H9 (cell line): ENCODE measurements around the gene ZNF267. TPM values are rescaled to one million over a fixed set of nuclear protein-coding genes. Genes with fewer than 3 reads are reported as not detected.
"Not testable (repeated sequence)": the region's sequence is repeated elsewhere in the genome, so short reads cannot be mapped to it uniquely, and the experiment has no call there.

ENCODE experiments used
- DNase-seq: peaks from one replicate; pipeline ENCODE4 v3.0.0-alpha.2; 2017
- H2AFZ ChIP-seq: one replicate; pipeline ENCODE4 v1.6.1; 2013; ENCODE audit warnings: mild to moderate bottlenecking, low read length, control low read depth, moderate library complexity
- H2AK5ac ChIP-seq: 2 replicates; pipeline ENCODE4 v1.6.1; 2013; ENCODE audit warnings: low read length, control low read depth, mixed read lengths; ENCODE audit not compliant: insufficient read length
- H2BK120ac ChIP-seq: one replicate; pipeline ENCODE4 v1.6.1; 2013; ENCODE audit warnings: low read depth, mild to moderate bottlenecking, low read length, control low read depth, inconsistent platforms; ENCODE audit not compliant: poor library complexity, severe bottlenecking
- H2BK12ac ChIP-seq: 2 replicates; pipeline ENCODE4 v1.6.1; 2013; ENCODE audit warnings: low read length, control low read depth, mixed read lengths, low read depth; ENCODE audit not compliant: insufficient read length
- H2BK15ac ChIP-seq: 2 replicates; pipeline ENCODE4 v1.6.1; 2013; ENCODE audit warnings: low read depth, low read length, control low read depth
- H2BK20ac ChIP-seq: one replicate; pipeline ENCODE4 v1.6.1; 2013; ENCODE audit warnings: low read depth, mild to moderate bottlenecking, low read length, control low read depth, inconsistent platforms; ENCODE audit not compliant: poor library complexity, severe bottlenecking
- H2BK5ac ChIP-seq: 2 replicates; pipeline ENCODE4 v1.6.1; 2013; ENCODE audit warnings: low read length, control low read depth, mixed read lengths; ENCODE audit not compliant: insufficient read length
- H3K14ac ChIP-seq: 2 replicates; pipeline ENCODE4 v1.6.1; 2013; ENCODE audit warnings: low read length, control low read depth; ENCODE audit not compliant: insufficient read depth
- H3K18ac ChIP-seq: 2 replicates; pipeline ENCODE4 v1.6.1; 2013; ENCODE audit warnings: low read depth, mild to moderate bottlenecking, mixed read lengths, low read length, control low read depth; ENCODE audit not compliant: insufficient read length
- H3K23ac ChIP-seq: 2 replicates; pipeline ENCODE4 v1.6.1; 2013; ENCODE audit warnings: low read length, control low read depth, mixed read lengths, low read depth; ENCODE audit not compliant: insufficient read length
- H3K23me2 ChIP-seq: 2 replicates; pipeline ENCODE4 v1.6.1; 2013; ENCODE audit warnings: low read depth, mild to moderate bottlenecking, mixed read lengths, low read length, control low read depth; ENCODE audit not compliant: insufficient read length, poor library complexity, severe bottlenecking
- H3K27ac ChIP-seq: 2 replicates; pipeline ENCODE4 v1.5.1; 2013; ENCODE audit warnings: low read length, control low read depth, mixed read lengths, low read depth; ENCODE audit not compliant: insufficient read length
- H3K27me3 ChIP-seq: 2 replicates; pipeline ENCODE4 v1.6.1; 2013; ENCODE audit warnings: low read length, control low read depth, inconsistent platforms; ENCODE audit not compliant: insufficient read depth
- H3K4ac ChIP-seq: 2 replicates; pipeline ENCODE4 v1.6.1; 2013; ENCODE audit warnings: low read depth, mild to moderate bottlenecking, control low read depth, inconsistent platforms, low read length, moderate library complexity
- H3K4me1 ChIP-seq: 2 replicates; pipeline ENCODE4 v1.6.1; 2013; ENCODE audit warnings: low read length, control low read depth, inconsistent platforms; ENCODE audit not compliant: insufficient read depth
- H3K4me2 ChIP-seq: 2 replicates; pipeline ENCODE4 v1.6.1; 2013; ENCODE audit warnings: low read length, control low read depth, mixed read lengths; ENCODE audit not compliant: insufficient read length, insufficient read depth
- H3K56ac ChIP-seq: 2 replicates; pipeline ENCODE4 v1.6.1; 2013; ENCODE audit warnings: low read depth, mild to moderate bottlenecking, mixed read lengths, low read length, control low read depth; ENCODE audit not compliant: insufficient read length
- H3K79me1 ChIP-seq: 2 replicates; pipeline ENCODE4 v1.6.1; 2013; ENCODE audit warnings: low read depth, mild to moderate bottlenecking, moderate library complexity, low read length, control low read depth, inconsistent platforms; ENCODE audit not compliant: insufficient read depth, poor library complexity, severe bottlenecking
- H3K79me2 ChIP-seq: 2 replicates; pipeline ENCODE4 v1.6.1; 2013; ENCODE audit warnings: low read length, control low read depth, inconsistent platforms; ENCODE audit not compliant: insufficient read depth
- H3K9ac ChIP-seq: 2 replicates; pipeline ENCODE4 v1.6.1; 2013; ENCODE audit warnings: low read length, control low read depth, mixed read lengths; ENCODE audit not compliant: insufficient read length; ENCODE audit errors: extremely low read depth
- H3K9me3 ChIP-seq: one replicate; pipeline ENCODE4 v1.6.1; 2013; ENCODE audit warnings: low read depth, low read length, inconsistent platforms; ENCODE audit not compliant: control insufficient read depth
- H3T11ph ChIP-seq: one replicate; pipeline ENCODE4 v1.6.1; 2013; ENCODE audit warnings: mild to moderate bottlenecking, low read length, control low read depth, inconsistent platforms
- H4K20me1 ChIP-seq: one replicate; pipeline ENCODE4 v1.6.1; 2013; ENCODE audit not compliant: control insufficient read depth, insufficient read length, insufficient read depth
- H4K5ac ChIP-seq: 2 replicates; pipeline ENCODE4 v1.6.1; 2013; ENCODE audit warnings: low read depth, mild to moderate bottlenecking, mixed read lengths, low read length, control low read depth; ENCODE audit not compliant: insufficient read length
- H4K8ac ChIP-seq: replicated peaks from 2 replicates; pipeline ENCODE4 v1.6.1; 2013; ENCODE audit warnings: low read length, control low read depth, mixed read lengths, low read depth; ENCODE audit not compliant: insufficient read length
- H4K91ac ChIP-seq: 2 replicates; pipeline ENCODE4 v1.6.1; 2013; ENCODE audit warnings: low read depth, mild to moderate bottlenecking, moderate library complexity, mixed read lengths, low read length, control low read depth; ENCODE audit not compliant: insufficient read length
- H3K27ac Mint-ChIP-seq, 3 experiments: 2 replicates in 2 of 3; 3 replicates in 1 of 3; pipeline ENCODE4 v1.8.0; 2020 to 2021; ENCODE audit warnings: mixed read lengths in 3 of 3, mild to moderate bottlenecking in 1 of 3, moderate library complexity in 1 of 3
- H3K27me3 Mint-ChIP-seq: 2 replicates; pipeline ENCODE4 v1.8.0; 2021; ENCODE audit warnings: low read depth, mild to moderate bottlenecking, moderate library complexity, mixed read lengths
- H3K36me3 Mint-ChIP-seq, 3 experiments: 2 replicates in 2 of 3; 3 replicates in 1 of 3; pipeline ENCODE4 v1.8.0; 2020 to 2021; ENCODE audit warnings: low read depth in 3 of 3, mixed read lengths in 3 of 3; ENCODE audit not compliant: insufficient read depth in 1 of 3
- H3K4me1 Mint-ChIP-seq, 2 experiments: 2 replicates each; pipeline ENCODE4 v1.8.0; 2020; ENCODE audit warnings: mixed read lengths in 2 of 2
- H3K4me3 Mint-ChIP-seq, 2 experiments: 2 replicates in 1 of 2; 3 replicates in 1 of 2; pipeline ENCODE4 v1.8.0; 2020 to 2021; ENCODE audit warnings: mild to moderate bottlenecking in 2 of 2, mixed read lengths in 2 of 2, moderate library complexity in 1 of 2
- H3K9me3 Mint-ChIP-seq, 2 experiments: 2 replicates in 1 of 2; 3 replicates in 1 of 2; pipeline ENCODE4 v1.8.0; 2020; ENCODE audit warnings: mild to moderate bottlenecking in 2 of 2, mixed read lengths in 2 of 2, moderate library complexity in 1 of 2
- WGBS: extraction: QIAGEN DNeasy Blood & Tissue Kit; methylation state at CpG from one replicate; pipeline ENCODE4 v1.1.7; 2013; ENCODE audit warnings: missing lambda C conversion rate, low lambda C conversion rate, mixed read lengths; ENCODE audit not compliant: insufficient read length; ENCODE audit errors: extremely low coverage; 5-methylcytosine and 5-hydroxymethylcytosine counted together
- total RNA-seq: library from RNA; stranded (reverse); gene quantifications from 2 replicates; pipeline ENCODE4 v1.2.1, GENCODE V29; 2021
- TF ChIP-seq, protein P1 (sequence below): fragments of 200-600 bp; sonication (generic); conservative IDR thresholded peaks from 3 replicates; pipeline ENCODE4 v1.8.0; 2021; ENCODE audit warnings: antibody characterized with exemption, mild to moderate bottlenecking

Gene ZNF267
- total RNA-seq, 1 experiment from 2014 or later = 36.1 TPM

DNA sequence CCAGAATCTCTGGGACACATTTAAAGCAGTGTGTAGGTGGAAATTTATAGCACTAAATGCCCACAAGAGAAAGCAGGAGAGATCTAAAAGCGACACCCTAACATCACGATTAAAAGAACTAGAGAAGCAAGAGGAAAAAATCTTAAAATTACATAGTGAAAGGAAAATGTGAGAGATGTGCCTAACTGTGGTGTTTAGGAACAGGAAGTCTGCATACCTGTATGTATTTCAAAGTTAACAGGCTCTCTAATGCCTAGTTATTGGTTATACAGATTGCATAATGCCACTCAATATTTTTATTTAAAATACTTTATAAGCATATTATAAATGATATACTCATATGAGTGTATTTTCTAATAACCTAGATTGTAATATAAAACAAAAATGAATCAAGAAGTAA is 25.9 kb downstream of the ZNF267 start:
- Histone ChIP-seq H2BK20ac (no peak overlapping the region), H3K27ac (no peak overlapping the region), H3K4me1 (no peaks in the 10 kb centered on the region), H4K20me1 (no peaks in the 10 kb centered on the region), H3K4ac (no peak overlapping the region), H3K23ac (no peak overlapping the region), H3K23me2 (no peaks in the 10 kb centered on the region), H3K14ac (no peak overlapping the region), H2BK15ac (no peak overlapping the region), H2BK12ac (no peak overlapping the region), H2BK120ac (no peak overlapping the region), H3T11ph (no peak overlapping the region), H2BK5ac (no peak overlapping the region), H3K4me2 (no peak overlapping the region), H3K56ac (no peak overlapping the region), H4K8ac (no peak overlapping the region), H4K5ac (no peak overlapping the region), H3K79me1 (no peaks in the 10 kb centered on the region), H3K79me2 (no peaks in the 10 kb centered on the region), H2AFZ (no peak overlapping the region), H3K27me3 (no peaks in the 10 kb centered on the region), H3K18ac (no peak overlapping the region), H2AK5ac (no peak overlapping the region), H4K91ac (no peak overlapping the region), H3K9ac (no peak overlapping the region), H3K9me3 (peaks cover 11% of the 10 kb centered on the region)
- H3K36me3 Mint-ChIP-seq = peaks cover 71 to 78% (median 74%) of the 10 kb centered on the region in 3 experiments
- no peak overlapping the region for H3K4me3 Mint-ChIP-seq
- no peaks in the 10 kb centered on the region for H3K27me3 Mint-ChIP-seq
- no CpG with 5 or more reads among the region's 2 CpGs for WGBS
- H3K4me1 Mint-ChIP-seq = no peaks in the 10 kb centered on the region
- no peak overlapping the region for H3K27ac Mint-ChIP-seq
- H3K9me3 Mint-ChIP-seq = peaks cover 75 to 78% of the 10 kb centered on the region in 2 experiments
- DNase-seq = no peak
- TF ChIP-seq, protein P1, sequence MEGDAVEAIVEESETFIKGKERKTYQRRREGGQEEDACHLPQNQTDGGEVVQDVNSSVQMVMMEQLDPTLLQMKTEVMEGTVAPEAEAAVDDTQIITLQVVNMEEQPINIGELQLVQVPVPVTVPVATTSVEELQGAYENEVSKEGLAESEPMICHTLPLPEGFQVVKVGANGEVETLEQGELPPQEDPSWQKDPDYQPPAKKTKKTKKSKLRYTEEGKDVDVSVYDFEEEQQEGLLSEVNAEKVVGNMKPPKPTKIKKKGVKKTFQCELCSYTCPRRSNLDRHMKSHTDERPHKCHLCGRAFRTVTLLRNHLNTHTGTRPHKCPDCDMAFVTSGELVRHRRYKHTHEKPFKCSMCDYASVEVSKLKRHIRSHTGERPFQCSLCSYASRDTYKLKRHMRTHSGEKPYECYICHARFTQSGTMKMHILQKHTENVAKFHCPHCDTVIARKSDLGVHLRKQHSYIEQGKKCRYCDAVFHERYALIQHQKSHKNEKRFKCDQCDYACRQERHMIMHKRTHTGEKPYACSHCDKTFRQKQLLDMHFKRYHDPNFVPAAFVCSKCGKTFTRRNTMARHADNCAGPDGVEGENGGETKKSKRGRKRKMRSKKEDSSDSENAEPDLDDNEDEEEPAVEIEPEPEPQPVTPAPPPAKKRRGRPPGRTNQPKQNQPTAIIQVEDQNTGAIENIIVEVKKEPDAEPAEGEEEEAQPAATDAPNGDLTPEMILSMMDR = no peak

DNA sequence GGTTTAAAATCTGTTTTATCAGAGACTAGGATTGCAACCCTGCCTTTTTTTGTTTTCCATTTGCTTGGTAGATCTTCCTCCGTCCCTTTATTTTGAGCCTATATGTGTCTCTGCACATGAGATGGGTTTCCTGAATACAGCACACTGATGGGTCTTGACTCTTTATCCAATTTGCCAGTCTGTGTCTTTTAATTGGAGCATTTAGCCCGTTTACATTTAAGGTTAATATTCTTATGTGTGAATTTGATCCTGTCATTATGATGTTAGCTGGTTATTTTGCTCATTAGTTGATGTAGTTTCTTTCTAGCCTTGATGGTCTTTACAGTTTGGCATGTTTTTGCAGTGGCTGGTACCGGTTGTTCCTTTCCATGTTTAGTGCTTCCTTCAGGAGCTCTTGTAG is 31.0 kb downstream of the ZNF267 start:
- DNase-seq, H2BK20ac ChIP-seq, H3K14ac ChIP-seq, H3T11ph ChIP-seq, H4K20me1 ChIP-seq, H3K23ac ChIP-seq, H2BK15ac ChIP-seq, H2AFZ ChIP-seq, H2BK12ac ChIP-seq, H3K27me3 ChIP-seq, H3K27ac Mint-ChIP-seq, H3K4me1 Mint-ChIP-seq, H3K79me2 ChIP-seq, H4K8ac ChIP-seq, H3K27ac ChIP-seq, H3K4me2 ChIP-seq, H3K18ac ChIP-seq, H3K4ac ChIP-seq, H3K23me2 ChIP-seq, H3K9ac ChIP-seq, H2BK5ac ChIP-seq, H3K27me3 Mint-ChIP-seq, H4K5ac ChIP-seq, H3K4me3 Mint-ChIP-seq, H2BK120ac ChIP-seq, H3K79me1 ChIP-seq, H3K56ac ChIP-seq, H3K4me1 ChIP-seq, H4K91ac ChIP-seq, H2AK5ac ChIP-seq: not testable (repeated sequence)
- no CpG with 5 or more reads among the region's 3 CpGs for WGBS
- Mint-ChIP-seq H3K9me3 (peaks cover 76 to 78% of the 10 kb centered on the region in 2 experiments), H3K36me3 (peaks cover 65 to 74% (median 71%) of the 10 kb centered on the region in 3 experiments)
- peaks cover 13% of the 10 kb centered on the region for H3K9me3 ChIP-seq
